Stimulated activated CD8-positive, alpha-beta memory T cell treated with anti-CD3 and anti-CD28 coated beads, Interleukin-15, amount 100 ng/mL, for 1 hour (primary cell): ENCODE measurements around the gene ADK.
"Not testable (repeated sequence)": the region's sequence is repeated elsewhere in the genome, so short reads cannot be mapped to it uniquely, and the experiment has no call there.

ENCODE experiments used
- DNase-seq: peaks from one replicate; pipeline ENCODE4 v3.0.0-alpha.2; 2020; ENCODE audit warnings: low read depth

The ADK gene

GRCh38 chr10:74150990-74151878 is at the start of gene ADK:
TSS of gene ADK (plus strand) at chr10:74151221. CDS start at chr10:74151279, 58 bp downstream.
- peak; percentile 100 for DNase-seq

- no peak for DNase-seq
Measured at GRCh38 chr10:74103560-74104258, 47.3 kb upstream of the ADK start.

- no peak for DNase-seq
Measured at GRCh38 chr10:74104480-74104879, 46.5 kb upstream of the ADK start.

- no peak for DNase-seq
Measured at GRCh38 chr10:74104996-74105395, 46.0 kb upstream of the ADK start.

- no peak for DNase-seq
Measured at GRCh38 chr10:74107391-74107790, 43.6 kb upstream of the ADK start.

GRCh38 chr10:74109452-74109851 is 41.6 kb upstream of the ADK start:
- DNase-seq: no peak

GRCh38 chr10:74110120-74110519 is 40.9 kb upstream of the ADK start:
- DNase-seq: no peak

GRCh38 chr10:74111799-74112198 is 39.2 kb upstream of the ADK start:
- DNase-seq: no peak

- DNase-seq: no peak
Measured at GRCh38 chr10:74113546-74113945, 37.5 kb upstream of the ADK start.

- no peak for DNase-seq
Measured at GRCh38 chr10:74114041-74114448, 37.0 kb upstream of the ADK start.

- DNase-seq: no peak
Measured at GRCh38 chr10:74117738-74118137, 33.3 kb upstream of the ADK start.

- no peak for DNase-seq
Measured at GRCh38 chr10:74118804-74119203, 32.2 kb upstream of the ADK start.

- DNase-seq: no peak
Measured at GRCh38 chr10:74120911-74121310, 30.1 kb upstream of the ADK start.

GRCh38 chr10:74121368-74121767 is 29.7 kb upstream of the ADK start:
- DNase-seq: no peak

- no peak for DNase-seq
Measured at GRCh38 chr10:74122060-74122459, 29.0 kb upstream of the ADK start.

GRCh38 chr10:74123081-74123480 is 27.9 kb upstream of the ADK start:
- DNase-seq: no peak

- DNase-seq: no peak
Measured at GRCh38 chr10:74133923-74134820, 16.8 kb upstream of the ADK start.

- DNase-seq: no peak
Measured at GRCh38 chr10:74135452-74135851, 15.6 kb upstream of the ADK start.

GRCh38 chr10:74137992-74138391 is 13.0 kb upstream of the ADK start:
- DNase-seq: no peak

GRCh38 chr10:74138596-74138995 is 12.4 kb upstream of the ADK start:
- not testable (repeated sequence) for DNase-seq

GRCh38 chr10:74139981-74140380 is 11.0 kb upstream of the ADK start:
- DNase-seq: no peak

GRCh38 chr10:74140553-74140952 is 10.5 kb upstream of the ADK start:
- DNase-seq: no peak
